GM12873 (cell line): ENCODE results near the gene SPOUT1.

Experiments used
- TF ChIP-seq, protein P1 (sequence below): IDR thresholded peaks from 2 replicates; pipeline ENCODE4 v1.5.1; 2012; ENCODE audit warnings: low read depth, mild to moderate bottlenecking, moderate library complexity, low read length, control low read depth; ENCODE audit not compliant: insufficient read depth; ENCODE audit errors: missing control alignments

SPOUT1 gene

DNA sequence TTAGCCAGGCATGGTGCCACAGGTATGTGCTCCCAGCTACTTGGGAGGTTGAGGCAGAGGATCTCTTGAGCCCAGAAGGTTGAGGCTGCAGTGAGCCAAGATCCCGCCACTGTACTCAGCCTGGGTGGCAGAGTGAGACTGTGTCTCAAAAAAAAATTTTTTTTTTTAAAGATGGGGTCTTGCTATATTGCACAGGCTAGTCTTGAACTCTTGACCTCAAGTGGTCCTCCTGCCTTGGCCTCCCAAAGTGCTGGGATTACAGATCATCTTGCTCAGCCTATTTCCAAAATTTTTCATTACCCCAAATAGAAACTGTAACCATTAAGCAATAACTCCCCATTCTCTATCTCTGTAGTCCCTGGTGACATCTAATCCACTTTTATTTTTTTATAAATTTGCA is 46.9 kb downstream of the SPOUT1 start:
- TF ChIP-seq, protein P1, sequence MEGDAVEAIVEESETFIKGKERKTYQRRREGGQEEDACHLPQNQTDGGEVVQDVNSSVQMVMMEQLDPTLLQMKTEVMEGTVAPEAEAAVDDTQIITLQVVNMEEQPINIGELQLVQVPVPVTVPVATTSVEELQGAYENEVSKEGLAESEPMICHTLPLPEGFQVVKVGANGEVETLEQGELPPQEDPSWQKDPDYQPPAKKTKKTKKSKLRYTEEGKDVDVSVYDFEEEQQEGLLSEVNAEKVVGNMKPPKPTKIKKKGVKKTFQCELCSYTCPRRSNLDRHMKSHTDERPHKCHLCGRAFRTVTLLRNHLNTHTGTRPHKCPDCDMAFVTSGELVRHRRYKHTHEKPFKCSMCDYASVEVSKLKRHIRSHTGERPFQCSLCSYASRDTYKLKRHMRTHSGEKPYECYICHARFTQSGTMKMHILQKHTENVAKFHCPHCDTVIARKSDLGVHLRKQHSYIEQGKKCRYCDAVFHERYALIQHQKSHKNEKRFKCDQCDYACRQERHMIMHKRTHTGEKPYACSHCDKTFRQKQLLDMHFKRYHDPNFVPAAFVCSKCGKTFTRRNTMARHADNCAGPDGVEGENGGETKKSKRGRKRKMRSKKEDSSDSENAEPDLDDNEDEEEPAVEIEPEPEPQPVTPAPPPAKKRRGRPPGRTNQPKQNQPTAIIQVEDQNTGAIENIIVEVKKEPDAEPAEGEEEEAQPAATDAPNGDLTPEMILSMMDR: no peak

DNA sequence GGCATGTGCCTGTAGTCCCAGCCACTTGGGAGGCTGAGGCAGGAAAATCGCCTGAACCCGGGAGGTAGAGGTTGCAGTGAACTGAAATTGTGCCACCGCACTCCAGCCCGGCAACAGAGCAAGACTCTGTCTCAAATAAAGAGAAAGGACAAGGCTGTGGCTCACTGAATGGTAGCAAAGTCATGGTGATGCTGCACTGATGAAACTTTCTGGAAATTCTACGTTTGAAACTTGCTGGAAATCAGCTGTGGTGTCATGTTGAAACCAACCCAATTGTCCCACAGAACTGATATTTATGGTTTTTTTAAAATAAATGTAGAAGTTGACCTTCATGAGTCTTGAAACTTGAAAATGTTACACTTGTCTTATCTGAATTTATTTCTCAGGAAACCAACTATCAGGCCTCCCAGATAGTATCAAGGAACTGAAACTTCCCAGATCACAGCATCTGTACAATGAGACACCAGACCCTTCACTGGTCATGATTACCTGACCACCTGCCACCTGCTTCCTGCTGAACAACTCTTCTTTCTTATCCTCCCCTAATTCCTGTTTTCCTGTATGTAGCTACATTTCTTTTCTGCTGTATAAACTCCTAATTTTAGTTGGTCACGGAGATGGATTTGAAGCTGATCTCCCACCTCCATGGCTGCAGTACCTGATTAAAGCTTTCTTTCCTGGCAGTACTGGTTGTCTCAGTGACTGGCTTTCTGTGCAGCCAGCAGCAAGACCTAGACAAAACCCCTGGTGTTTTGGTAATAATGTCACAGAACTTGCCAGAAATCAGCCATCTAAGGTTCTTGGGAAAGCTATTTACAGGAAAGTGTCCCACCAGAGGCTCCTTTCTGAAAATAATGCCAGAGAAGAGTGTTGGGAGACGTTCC is 48.2 kb downstream of the SPOUT1 start:
- TF ChIP-seq, protein P1: no peak

DNA sequence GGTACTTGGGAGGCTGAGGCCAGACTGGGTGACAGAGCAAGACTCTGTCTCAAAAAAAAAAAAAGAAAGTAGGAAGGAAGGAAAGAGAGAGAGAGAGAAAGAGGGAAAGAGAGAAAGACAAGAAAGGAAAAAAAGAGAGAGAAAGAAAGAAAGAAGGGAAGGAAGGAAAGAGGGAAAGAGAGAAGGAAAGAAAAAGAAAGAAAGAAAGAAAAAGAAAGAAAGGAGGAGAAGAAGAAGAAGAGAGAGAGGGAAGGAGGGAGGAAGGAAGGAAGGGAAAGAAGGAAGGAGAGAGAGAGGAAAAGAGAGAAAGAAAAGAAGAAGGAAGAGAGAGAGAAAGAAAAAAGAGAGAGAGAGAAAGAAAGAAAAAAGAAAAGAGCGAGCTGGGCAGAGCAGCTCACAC is 54.8 kb downstream of the SPOUT1 start:
- TF ChIP-seq, protein P1: no peak

DNA sequence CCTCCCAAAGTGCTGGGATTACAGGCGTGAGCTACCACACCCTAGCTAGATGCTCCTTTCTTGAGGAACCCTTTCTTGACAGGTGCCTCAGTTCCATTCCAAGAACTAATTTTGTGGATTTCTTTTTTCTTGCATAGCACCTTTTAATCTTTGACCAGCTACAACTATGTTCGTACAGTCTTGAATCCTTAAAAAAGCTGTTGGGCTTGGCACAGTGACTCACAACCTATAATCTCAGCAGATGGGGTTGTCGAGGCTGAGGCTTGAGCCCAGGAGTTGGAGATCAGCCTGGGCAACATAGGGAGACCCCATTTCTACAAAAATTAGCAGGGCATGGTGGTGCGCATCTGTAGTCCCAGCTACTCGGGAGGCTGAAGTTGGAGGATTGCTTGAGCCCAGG is 56.5 kb downstream of the SPOUT1 start:
- TF ChIP-seq, protein P1: no peak

DNA sequence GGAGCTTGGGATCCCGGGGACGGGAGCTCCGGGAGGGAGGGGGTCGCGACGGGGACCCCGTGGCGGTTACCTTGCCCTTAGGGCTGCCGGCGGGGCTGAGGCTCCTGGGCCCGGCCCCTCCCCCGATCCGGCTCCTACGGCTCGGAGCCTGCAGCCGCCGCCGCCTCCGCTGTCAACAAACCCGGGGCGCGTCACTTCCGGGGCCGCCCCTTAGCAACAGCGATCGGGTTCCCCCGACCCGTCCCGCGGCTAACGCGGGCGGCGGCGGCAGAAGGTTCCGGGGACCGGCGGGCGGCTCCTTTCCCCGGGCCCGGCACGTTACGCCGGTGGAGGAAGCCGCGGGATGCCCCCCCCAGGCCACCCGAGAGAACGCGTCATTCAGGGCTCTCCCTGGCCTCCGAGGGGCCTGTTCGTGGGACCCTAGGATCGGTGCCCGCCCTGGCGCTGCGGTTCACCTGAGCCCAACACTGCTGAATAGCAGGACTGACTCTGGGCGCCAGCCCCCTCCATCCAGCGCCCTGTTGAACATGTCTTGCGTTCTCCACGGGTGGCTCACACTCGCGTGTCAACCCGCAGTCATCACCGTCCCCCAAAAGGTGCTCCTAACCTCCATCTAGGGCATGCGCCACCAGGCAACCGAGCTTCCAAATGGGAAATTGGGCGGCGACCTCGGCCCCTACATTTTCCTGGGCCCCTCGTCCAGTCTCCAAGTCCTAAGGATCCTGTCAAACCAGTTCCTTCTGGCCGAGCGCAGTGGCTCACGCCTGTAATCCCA is 57.7 kb downstream of the SPOUT1 start, which contains the start of gene ZER1:
Gene ZER1, minus strand, starts transcription at position 183 of the 775 bp plus-strand sequence. CDS start 16,362 bp downstream, outside the sequence.
- TF ChIP-seq, protein P1: no peak

DNA sequence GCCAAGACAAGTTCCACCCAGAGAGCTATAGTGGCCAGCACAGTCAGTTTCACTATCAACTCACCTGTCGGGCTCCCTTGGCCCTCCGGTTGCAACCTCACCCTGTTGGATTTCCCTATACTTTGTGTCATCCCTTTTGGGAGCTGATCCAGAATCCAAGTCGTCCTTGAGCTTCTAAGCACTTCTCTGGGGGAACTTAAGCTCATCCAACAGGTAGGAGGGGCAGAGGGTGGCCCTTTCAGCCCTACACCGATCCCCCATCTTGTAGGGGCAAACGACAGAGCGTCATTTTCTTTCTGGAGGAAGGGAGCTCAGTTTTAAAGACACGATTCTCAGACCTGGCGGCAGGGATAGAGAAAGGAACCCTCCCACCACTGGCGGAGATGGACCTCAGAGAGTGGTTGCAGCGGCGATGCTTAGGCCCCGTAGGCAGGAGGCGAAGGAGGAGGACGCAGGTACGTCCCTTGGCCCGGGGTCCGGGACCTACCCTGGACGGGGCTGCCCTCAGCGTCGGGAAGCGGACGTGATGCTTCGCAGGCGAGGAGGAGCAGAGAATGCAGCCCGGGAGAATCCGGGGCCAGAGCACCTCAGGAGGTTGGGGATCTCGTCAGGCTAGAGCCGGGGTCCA is 58.4 kb downstream of the SPOUT1 start:
- TF ChIP-seq, protein P1: no peak
